Liver (tissue), 3 donors: Measurements from ENCODE around the gene ZNF202.
"Not testable (repeated sequence)": the region's sequence is repeated elsewhere in the genome, so short reads cannot be mapped to it uniquely, and the experiment has no call there.

Experiments
- CTCF ChIP-seq: fragments of 150-350 bp; IDR thresholded peaks from 2 replicates; pipeline ENCODE4 v1.5.1; 2017; ENCODE audit warnings: improper control_type of control experiment, low read depth, low read length; ENCODE audit not compliant: missing input control
- FOXA1 ChIP-seq: IDR thresholded peaks from 2 replicates; pipeline ENCODE4 v1.6.1; 2016; ENCODE audit warnings: antibody characterized with exemption
- HNF4G ChIP-seq: IDR thresholded peaks from 2 replicates; pipeline ENCODE4 v1.6.1; 2016; ENCODE audit warnings: antibody characterized with exemption
- MAX ChIP-seq: IDR thresholded peaks from 2 replicates; pipeline ENCODE4 v1.6.1; 2016; ENCODE audit warnings: antibody characterized with exemption
- NR2F2 ChIP-seq: IDR thresholded peaks from 2 replicates; pipeline ENCODE4 v1.6.1; 2016; ENCODE audit warnings: antibody characterized with exemption
- REST ChIP-seq: IDR thresholded peaks from 2 replicates; pipeline ENCODE4 v1.6.1; 2016; ENCODE audit warnings: antibody characterized with exemption, mild to moderate bottlenecking
- SP1 ChIP-seq: IDR thresholded peaks from 2 replicates; pipeline ENCODE4 v1.6.1; 2018; ENCODE audit warnings: antibody characterized with exemption, mild to moderate bottlenecking
- TAF1 ChIP-seq: conservative IDR thresholded peaks from 2 replicates; pipeline ENCODE4 v1.6.1; 2016; ENCODE audit warnings: antibody characterized with exemption, mild to moderate bottlenecking
- donor health status: healthy.
- donor health status: healthy.

GRCh38 chr11:123712627-123713026 is 28.8 kb downstream of the ZNF202 start:
- not testable (repeated sequence) for TF ChIP-seq HNF4G, CTCF, TAF1, SP1, MAX, REST, FOXA1, NR2F2
